BLaER1 (cell line): ENCODE results near the gene EZR.
A peak's percentile ranks its signal among the peaks of the same experiment; 100 is the strongest.

Experiments used
- H3K27ac ChIP-seq: shearing (Covaris generic); formaldehyde crosslinking; 2 replicates; pipeline ENCODE4 v1.8.1; 2022
- H3K27me3 ChIP-seq: shearing (Covaris generic); formaldehyde crosslinking; 2 replicates; pipeline ENCODE4 v1.8.1; 2022
- H3K36me3 ChIP-seq: shearing (Covaris generic); formaldehyde crosslinking; 2 replicates; pipeline ENCODE4 v1.8.1; 2022
- H3K4me1 ChIP-seq: shearing (Covaris generic); formaldehyde crosslinking; 2 replicates; pipeline ENCODE4 v1.8.1; 2022
- H3K4me2 ChIP-seq: shearing (Covaris generic); formaldehyde crosslinking; 2 replicates; pipeline ENCODE4 v1.8.1; 2022
- H3K4me3 ChIP-seq: shearing (Covaris generic); formaldehyde crosslinking; 2 replicates; pipeline ENCODE4 v1.8.1; 2022
- H3K9ac ChIP-seq: shearing (Covaris generic); formaldehyde crosslinking; 2 replicates; pipeline ENCODE4 v1.8.1; 2022
- H3K9me3 ChIP-seq: shearing (Covaris generic); formaldehyde crosslinking; 2 replicates; pipeline ENCODE4 v1.8.1; 2022
- H4K20me1 ChIP-seq: shearing (Covaris generic); formaldehyde crosslinking; 2 replicates; pipeline ENCODE4 v1.8.1; 2022
- Cebpa-rat ChIP-seq: shearing (Covaris generic); IDR thresholded peaks from 2 replicates; pipeline ENCODE4 v1.8.1; 2022

Gene EZR

DNA sequence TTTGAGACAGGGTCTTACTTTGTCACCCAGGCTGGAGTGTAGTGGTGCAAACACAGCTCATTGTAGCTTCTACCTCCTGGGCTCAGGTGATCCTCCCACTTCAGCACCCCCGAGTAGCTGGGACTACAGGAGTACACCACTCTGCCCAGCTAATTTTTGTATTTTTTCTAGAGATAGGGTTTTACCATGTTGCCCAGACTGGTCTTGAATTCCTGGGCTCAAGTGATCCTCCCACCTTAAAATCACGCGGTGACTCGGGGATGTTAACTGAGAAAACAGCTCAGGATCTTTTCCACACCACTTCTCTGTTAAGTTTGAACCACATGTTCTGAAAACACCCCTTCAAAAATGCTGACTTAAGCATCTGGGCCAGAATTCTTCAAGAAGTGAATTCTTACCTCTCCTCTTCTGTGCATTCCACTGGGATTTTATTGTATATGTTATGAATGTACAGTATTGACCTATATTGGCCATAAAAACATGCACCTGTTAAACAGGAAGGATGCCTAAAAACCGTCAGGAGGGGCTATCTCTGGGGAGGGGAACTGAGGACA, 96.9 kb downstream of the EZR start:
- Histone ChIP-seq H3K4me2 (0 out of 2 replicates have a peak overlapping the region, but pooled peaks have one; percentile 7), H3K9me3 (no peaks in the 10 kb centered on the region), H3K4me1 (peaks cover 27% of the 10 kb centered on the region), H3K36me3 (no peaks in the 10 kb centered on the region), H3K27me3 (no peaks in the 10 kb centered on the region), H3K27ac (no peak overlapping the region), H4K20me1 (no peaks in the 10 kb centered on the region), H3K9ac (no peak overlapping the region), H3K4me3 (no peak overlapping the region)
- TF ChIP-seq Cebpa-rat = no peak

DNA sequence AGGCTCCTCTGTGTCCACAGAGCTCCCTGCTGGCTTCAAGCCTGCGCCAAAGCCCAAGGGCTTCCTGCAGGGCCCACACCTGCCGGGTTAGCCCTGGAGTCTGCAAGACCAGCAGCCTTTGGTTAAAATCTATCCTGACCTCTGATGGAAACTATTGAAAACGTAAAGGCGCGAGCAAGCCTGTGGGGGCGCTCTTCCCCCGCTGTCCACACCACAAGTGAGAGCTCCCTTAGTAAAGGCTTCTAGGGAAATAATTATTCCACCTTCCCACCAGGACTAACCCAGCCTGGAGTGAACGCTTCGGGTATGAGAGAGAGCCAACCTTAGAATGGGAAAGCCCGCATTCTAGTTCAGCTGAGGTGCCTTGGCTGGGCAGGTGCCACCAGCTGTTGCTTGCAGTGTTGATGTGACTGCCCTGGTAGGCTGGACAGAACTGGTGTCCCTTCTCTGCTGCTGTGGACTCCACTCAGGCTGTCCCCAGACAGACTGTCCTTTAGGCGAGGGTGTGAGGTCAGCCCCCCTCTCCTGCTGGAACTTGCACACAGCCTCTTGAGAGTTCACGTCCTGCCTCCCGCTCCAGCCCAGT, 100.6 kb downstream of the EZR start:
- Histone ChIP-seq H3K27ac (no peak overlapping the region), H3K9me3 (no peaks in the 10 kb centered on the region), H4K20me1 (no peaks in the 10 kb centered on the region), H3K4me2 (no peak overlapping the region), H3K4me3 (no peak overlapping the region), H3K4me1 (peaks cover 58% of the 10 kb centered on the region), H3K9ac (no peak overlapping the region), H3K27me3 (no peaks in the 10 kb centered on the region), H3K36me3 (no peaks in the 10 kb centered on the region)
- no peak for TF ChIP-seq Cebpa-rat

DNA sequence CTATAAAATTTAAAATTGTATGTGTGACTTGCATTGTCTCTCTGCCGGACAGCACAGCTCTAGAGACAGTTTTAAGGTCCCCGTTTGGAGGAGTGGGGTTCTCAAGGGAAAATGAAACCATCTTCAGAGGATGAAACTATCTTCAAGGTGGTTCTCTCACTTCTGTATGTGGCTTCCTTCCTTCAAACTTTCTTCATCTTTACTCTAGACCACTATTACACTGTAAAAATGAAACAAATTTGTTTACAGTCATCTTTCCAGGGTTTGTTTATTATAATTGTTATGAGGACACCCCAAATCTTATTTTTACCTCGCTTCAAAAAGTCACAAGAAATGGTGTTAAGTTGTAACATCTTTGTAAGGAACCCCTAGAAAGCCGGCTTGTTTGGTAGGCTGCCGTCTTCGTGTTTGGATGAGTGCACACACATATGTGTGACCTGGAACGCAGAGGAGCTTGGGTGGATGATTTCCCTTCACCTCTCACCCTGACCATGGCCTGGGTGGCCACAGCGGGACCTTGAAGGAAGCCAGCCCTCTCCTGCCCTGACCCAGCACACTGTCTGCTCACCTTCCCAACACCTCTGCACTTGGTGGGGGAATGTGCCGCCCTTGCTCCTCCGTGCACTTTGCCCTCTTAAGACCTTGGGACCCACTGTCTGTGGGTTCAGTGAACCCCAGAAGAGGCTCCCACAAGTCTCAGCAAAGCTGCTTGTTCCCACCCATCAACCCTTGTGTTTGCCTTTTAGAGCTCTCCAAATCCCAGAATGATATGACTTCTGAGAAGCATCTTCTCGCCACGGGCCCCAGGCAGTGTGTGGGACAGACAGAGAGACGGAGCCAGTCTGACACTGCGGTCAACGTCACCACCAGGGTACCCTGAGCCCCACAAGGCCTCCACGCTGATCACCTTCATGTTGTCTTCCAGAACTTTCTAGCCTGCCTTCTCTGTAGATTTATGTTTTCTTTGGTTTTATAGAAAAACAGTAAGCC, 101.5 kb downstream of the EZR start:
- H3K9ac ChIP-seq = no peak overlapping the region
- no peaks in the 10 kb centered on the region for H3K36me3 ChIP-seq
- H4K20me1 ChIP-seq = no peaks in the 10 kb centered on the region
- no peak for TF ChIP-seq Cebpa-rat
- peak overlapping the region; percentile 33 for H3K4me2 ChIP-seq
- no peak overlapping the region for H3K27ac ChIP-seq
- no peaks in the 10 kb centered on the region for H3K27me3 ChIP-seq
- no peaks in the 10 kb centered on the region for H3K9me3 ChIP-seq
- peaks cover 55% of the 10 kb centered on the region for H3K4me1 ChIP-seq
- H3K4me3 ChIP-seq = no peak overlapping the region
